ENCODE results near the gene FOXD4L5.
"Not testable (repeated sequence)": the region's sequence is repeated elsewhere in the genome, so short reads cannot be mapped to it uniquely, and the experiment has no call there.

FOXD4L5 gene

DNA sequence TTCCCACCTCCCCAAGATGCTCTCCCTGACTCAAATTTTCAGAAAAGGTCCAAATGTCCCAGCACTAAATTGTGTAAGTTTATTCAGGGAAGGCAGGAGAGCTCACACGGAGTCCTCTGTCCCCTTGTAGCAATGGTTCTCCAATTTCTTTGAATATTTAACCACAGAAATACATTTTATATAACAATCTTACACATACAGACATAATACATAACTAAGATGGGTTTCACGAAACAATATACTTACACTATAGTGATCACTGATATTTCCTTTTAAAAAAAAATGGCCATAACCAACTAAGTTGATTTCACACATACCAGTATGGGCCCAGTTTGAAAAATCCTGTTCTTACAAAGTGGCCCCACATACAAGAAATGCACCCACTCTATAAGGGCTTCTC lies at the start of gene FOXD4L5:
Gene FOXD4L5 (minus strand): TSS at position 101 of the 400 bp plus-strand sequence. CDS start 832 bp downstream, outside the sequence.
- DNase-seq (ENCODE audit: low spot score): not testable (repeated sequence)

- DNase-seq (ENCODE audit: low spot score): not testable (repeated sequence)
Observed at GRCh38 chr9:65283943-65284342, 1.1 kb downstream of the FOXD4L5 start.

DNA sequence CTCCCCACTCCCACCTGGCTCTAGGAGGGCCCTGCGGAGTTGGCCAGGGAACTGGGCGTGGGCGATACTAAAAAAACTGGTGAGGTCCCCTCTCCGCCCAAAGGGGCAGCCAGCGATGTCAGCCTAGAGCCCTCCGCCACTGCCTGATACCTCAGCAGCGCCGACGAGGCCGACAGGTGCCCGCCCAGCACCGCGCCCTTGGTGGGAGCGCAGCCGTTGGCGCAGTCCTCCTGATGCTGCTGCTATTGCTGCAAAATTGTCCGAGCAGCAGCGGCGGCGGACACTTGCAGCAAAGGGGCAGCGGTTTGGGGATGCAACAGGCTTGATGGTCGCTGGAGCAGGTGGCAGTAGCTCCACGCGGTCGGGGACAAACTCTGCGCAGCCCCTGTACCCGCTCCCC lies 2.0 kb downstream of the FOXD4L5 start:
- not testable (repeated sequence) for DNase-seq (ENCODE audit: low spot score)

Data from cerebellar cortex (tissue), 1 donor.